ENCODE measurements around the gene TRANK1.

Gene TRANK1

DNA sequence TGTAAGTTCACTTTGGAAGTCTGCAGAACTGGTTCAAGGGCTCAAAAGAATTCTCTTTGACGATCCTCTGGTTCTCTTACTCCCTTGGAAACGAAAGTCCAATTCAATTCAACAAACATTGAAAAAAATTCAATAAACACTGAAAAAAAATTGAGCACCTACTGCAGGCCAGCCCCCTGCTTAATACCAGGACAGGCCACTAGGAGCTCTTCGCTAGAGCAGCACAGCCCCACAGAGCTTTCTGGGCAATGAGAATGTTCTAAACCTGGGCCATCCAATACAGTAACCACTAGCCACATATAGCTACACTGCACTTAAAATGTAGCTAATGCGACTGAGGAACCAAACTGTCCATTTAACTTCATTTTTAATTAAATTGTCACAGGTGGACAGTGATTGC, 130.1 kb downstream of the TRANK1 start:
- DNase-seq (ENCODE audit: low read depth) = no peak
- no peak overlapping the region for H3K4me3 ChIP-seq (ENCODE audit: low read depth, low read length)
- TF ChIP-seq, protein P1, sequence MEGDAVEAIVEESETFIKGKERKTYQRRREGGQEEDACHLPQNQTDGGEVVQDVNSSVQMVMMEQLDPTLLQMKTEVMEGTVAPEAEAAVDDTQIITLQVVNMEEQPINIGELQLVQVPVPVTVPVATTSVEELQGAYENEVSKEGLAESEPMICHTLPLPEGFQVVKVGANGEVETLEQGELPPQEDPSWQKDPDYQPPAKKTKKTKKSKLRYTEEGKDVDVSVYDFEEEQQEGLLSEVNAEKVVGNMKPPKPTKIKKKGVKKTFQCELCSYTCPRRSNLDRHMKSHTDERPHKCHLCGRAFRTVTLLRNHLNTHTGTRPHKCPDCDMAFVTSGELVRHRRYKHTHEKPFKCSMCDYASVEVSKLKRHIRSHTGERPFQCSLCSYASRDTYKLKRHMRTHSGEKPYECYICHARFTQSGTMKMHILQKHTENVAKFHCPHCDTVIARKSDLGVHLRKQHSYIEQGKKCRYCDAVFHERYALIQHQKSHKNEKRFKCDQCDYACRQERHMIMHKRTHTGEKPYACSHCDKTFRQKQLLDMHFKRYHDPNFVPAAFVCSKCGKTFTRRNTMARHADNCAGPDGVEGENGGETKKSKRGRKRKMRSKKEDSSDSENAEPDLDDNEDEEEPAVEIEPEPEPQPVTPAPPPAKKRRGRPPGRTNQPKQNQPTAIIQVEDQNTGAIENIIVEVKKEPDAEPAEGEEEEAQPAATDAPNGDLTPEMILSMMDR (IDR thresholded peaks at IDR 0.05; ENCODE audit: low read depth, low read length, missing control alignments) = no peak
- in situ Hi-C loops (cut with HindIII; ENCODE audit: low sequenced_read_pairs) = no loop called here

DNA sequence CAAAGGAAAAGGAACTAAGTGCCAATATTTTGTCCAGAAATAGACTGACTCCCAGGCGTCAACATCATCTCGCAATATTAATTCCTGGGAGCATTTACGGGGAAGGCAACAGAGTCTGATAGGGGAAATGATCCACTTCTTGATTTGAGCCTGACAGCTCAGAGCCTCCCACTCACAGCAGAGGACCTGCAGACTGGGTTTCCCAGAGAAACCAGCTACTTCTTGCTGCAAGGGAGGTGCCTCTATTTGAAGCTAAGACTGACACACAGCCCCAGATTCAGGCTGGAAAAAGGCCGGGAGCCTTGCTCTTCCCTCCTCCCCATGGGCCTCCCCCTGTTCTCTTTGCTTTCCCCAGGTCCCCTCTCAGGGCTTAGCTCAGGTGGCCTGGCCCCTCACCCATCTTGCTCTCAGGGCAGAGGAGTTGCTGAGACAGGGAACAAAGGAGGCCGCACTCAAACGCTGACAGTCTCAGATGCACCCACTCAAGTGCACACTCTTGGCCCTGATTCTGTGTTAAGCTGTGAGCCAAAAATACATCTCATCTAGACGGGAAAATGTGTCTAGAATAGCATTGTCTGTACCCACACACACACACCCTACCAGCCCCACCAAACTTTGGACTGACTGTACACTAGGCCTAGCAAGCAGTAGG, 130.7 kb downstream of the TRANK1 start:
- DNase-seq (ENCODE audit: low read depth) = no peak
- H3K4me3 ChIP-seq (ENCODE audit: low read depth, low read length) = no peak overlapping the region
- TF ChIP-seq, protein P1 (IDR thresholded peaks at IDR 0.05; ENCODE audit: low read depth, low read length, missing control alignments) = no peak
- in situ Hi-C loops (cut with HindIII; ENCODE audit: low sequenced_read_pairs) = no loop called here

DNA sequence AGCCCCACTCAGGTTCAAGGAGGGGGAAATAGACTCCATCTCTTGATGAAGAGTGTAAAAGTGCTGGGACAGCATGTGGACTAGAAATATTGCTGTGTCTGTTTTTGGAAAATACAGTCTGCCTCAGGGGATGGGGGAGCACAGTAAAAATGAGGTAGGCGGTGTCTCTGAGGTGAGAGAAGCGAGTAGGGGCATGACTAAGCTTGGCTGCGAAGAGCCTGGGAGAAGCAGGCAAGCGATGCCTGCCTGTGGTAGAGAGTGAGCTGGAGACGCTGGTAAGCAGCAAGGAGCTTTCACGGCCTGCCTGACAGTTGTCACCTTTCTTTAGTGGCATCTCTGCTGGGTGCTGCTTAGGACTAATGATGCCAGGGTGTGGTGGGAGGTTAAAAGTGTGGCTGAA, 131.5 kb downstream of the TRANK1 start:
- no peak overlapping the region for H3K4me3 ChIP-seq (ENCODE audit: low read depth, low read length)
- TF ChIP-seq, protein P1 (IDR thresholded peaks at IDR 0.05; ENCODE audit: low read depth, low read length, missing control alignments) = no peak
- in situ Hi-C loops (cut with HindIII; ENCODE audit: low sequenced_read_pairs) = no loop called here
- no peak for DNase-seq (ENCODE audit: low read depth)

DNA sequence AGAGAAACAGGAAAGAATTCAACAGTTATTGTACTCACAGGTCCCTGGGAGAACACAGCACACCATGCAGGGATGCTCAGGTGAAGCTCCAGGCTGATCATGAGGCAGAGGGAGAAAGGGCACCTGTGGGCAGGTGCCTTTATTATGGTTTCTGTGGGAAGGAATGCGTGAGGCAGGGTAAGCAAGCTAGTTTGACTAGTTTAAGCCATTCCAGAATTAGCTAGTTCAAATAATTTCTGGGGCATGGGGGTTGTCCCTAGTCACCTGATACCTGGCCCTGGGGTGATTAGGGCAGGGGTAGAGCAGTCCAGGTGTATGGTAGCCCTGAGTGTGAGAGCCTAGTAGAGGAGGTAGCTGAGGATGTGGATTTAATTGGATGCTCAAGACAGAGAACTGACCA, 132.6 kb downstream of the TRANK1 start:
- in situ Hi-C loops (cut with HindIII; ENCODE audit: low sequenced_read_pairs) = no loop called here
- DNase-seq (ENCODE audit: low read depth) = no peak
- H3K4me3 ChIP-seq (ENCODE audit: low read depth, low read length) = no peak overlapping the region
- TF ChIP-seq, protein P1 (IDR thresholded peaks at IDR 0.05; ENCODE audit: low read depth, low read length, missing control alignments) = no peak

DNA sequence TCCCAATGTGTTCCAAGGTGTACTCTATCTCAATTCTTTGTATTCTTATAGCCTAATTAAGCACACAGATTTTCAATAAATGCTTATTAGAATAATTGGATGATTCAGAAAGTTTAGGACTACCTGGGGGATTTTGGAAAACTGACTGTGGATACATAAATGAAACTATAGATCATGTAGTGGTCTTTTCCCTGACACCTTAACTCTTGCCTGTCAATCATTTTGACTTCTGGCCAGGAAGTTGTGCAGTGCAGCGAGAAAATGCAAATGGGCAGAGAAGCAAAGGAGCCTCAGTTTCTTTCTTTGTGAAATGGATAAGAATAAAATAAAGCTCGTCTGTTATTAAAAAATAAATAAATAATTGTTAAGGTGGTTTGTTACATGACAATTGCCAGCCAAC, 133.1 kb downstream of the TRANK1 start:
- H3K4me3 ChIP-seq (ENCODE audit: low read depth, low read length) = no peak overlapping the region
- in situ Hi-C loops (cut with HindIII; ENCODE audit: low sequenced_read_pairs) = no loop called here
- TF ChIP-seq, protein P1 (IDR thresholded peaks at IDR 0.05; ENCODE audit: low read depth, low read length, missing control alignments) = no peak
- no peak for DNase-seq (ENCODE audit: low read depth)

DNA sequence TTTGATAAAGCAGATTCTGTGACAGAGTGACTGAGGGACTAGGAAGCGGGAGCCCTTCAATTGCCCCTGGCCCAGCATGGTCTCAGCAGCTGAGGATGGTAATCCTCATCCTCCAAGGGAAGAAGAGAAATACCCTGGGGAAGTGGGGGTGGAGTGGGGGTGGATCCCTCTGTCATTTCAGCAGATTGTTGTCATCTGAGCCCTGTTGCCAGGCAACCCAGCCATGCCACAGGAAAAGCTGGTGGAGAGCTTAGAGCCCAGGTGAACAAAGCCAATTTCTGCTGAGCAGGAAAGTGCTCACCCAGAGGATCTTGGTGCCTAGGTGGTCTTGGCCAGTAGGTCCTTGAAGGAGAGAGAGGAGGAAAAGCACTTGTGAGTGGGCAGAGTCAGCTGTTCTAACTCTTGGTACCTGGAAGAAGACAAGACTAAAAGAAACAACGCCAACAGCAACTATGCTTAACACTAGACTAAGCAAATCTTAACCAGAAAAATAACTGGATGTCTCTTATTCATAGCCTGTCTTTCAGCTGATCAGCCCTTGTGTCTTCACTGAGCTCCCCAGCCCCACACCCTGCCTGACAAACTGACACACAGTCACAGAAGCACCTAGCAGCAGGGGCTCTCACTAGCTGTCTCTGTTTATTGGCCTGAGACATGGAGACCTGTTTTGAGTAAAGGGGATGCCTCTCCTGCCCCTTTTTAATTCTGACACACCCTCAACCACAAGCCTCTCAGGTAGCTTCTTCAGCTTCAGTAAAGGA, 140.4 kb downstream of the TRANK1 start:
- H3K4me3 ChIP-seq (ENCODE audit: low read depth, low read length) = no peak overlapping the region
- TF ChIP-seq, protein P1 (IDR thresholded peaks at IDR 0.05; ENCODE audit: low read depth, low read length, missing control alignments) = no peak
- DNase-seq (ENCODE audit: low read depth) = no peak
- in situ Hi-C loops (cut with HindIII; ENCODE audit: low sequenced_read_pairs) = no loop called here
